Embryonic facial prominence (tissue), 1 donor: ENCODE results near the gene SETD2.
"Not testable (repeated sequence)": the region's sequence is repeated elsewhere in the genome, so short reads cannot be mapped to it uniquely, and the experiment has no call there.

Experiments
- DNase-seq: peaks from one replicate; pipeline ENCODE4 v3.0.0-alpha.2; 2016; ENCODE audit errors: extremely low spot score

SETD2 gene

DNA sequence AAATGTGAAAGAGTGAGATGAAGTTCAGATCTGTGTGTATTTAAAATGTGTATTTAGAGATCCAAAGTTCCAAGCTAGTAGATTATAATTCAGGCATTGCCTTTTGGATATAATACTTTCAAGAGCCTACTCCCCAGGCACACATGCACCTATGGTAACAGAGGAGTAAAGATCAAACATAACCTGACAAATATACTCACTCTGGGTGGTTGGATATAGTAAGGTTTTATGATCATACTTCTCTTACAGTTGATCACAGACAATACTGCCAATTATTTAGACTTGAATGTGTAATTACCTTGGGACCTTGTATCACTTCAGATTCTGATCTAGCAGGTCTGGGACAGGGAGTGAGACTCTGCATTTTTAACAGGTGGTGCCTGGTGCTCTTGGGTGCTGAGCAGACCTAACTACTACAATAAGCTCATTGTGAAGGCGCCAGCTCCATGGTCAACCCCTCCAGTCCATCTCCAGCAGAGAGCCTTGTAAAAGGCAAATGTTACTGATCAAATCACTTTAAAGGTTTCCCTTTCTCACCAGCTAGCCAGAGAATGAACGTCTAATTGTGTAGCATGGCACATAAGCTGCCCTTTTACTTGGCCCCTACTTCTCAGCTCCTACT, 128.9 kb downstream of the SETD2 start:
- DNase-seq = no peak

- DNase-seq = not testable (repeated sequence)
These were observed 132.9 kb downstream of the SETD2 start for GRCh38 chr3:47031041-47031440.

DNA sequence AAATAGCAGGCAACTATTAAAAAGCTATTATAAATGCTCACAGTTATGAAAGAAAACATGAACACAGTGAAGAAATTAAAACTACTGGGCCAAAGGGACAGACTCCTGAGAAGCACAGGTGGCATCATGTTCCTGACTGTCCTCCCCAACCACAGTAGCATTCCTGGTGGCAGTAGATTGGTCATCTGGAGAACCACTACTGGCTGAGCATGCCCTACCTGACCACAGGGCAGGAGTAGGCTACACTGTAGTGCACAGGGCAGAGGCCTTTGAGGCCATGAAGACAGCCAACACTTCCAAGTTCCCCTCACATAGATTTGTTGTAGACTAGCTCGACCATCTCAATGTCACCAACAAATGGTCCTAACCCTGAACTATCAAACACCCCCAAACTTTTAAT, 135.2 kb downstream of the SETD2 start:
- DNase-seq = no peak

DNA sequence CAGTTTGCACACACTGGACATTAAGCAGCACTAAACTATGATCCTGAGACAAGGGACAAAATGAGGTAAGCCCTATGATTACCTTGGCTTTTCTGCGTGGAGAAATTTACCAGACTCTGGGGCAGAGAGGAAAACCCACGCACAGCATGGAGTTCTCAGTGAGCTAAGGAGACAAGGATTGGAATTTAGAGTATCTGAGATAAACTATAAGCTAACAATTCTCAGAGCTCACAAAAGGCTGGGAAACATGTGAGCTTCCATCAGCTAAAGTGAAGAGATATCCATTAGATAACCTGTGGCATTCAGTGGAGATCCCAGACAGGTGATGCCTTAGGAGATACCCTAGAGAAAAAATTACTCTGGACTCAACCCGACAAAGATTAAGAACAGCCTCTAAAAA, 135.8 kb downstream of the SETD2 start:
- no peak for DNase-seq

- DNase-seq = not testable (repeated sequence)
These were observed 137.5 kb downstream of the SETD2 start for GRCh38 chr3:47026432-47026831.

GRCh38 chr3:47024932-47025331, 139.0 kb downstream of the SETD2 start:
- no peak for DNase-seq

DNA sequence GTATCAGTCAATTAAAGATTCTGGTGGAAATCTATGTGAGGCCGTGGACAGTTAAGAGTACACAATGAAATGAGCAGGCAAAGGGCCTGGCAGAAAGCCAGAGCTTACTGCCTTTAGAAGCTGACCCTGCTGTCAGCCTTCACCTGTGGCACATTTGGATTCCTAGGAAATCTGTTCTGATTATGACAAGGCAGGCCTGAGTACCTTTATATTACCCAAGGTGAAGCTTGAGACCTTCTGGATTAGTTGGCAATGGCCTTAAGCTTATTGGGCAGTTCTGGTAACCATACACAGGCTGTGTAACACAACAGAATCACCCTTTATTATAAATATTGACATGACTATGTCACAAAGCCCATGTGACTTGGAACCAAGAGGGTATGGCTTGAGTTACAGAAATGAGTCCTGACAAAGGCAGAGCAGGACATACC, 141.3 kb downstream of the SETD2 start:
- DNase-seq = no peak

GRCh38 chr3:47020311-47020710, 143.6 kb downstream of the SETD2 start:
- DNase-seq = no peak

DNA sequence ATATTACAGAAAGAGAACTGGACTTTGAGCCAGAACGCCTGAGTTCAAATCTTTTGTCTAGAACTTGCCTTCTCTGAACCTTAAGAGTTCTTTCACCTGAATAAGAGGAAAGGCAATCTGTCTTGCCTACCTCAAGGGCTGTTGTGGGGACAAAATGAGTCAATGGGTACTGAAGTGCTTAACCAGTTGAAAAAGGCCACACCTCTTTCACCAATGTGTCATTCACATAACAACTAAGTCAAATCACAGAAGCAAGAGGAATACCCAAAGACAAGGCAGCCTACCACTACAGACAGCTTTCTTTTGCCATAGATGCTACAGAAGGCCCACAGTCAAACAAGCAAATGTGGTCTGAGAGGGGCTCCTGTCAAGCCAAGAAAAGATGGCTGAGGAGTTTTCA, 144.7 kb downstream of the SETD2 start:
- DNase-seq = no peak

GRCh38 chr3:47018269-47018611, 145.7 kb downstream of the SETD2 start:
- no peak for DNase-seq

DNA sequence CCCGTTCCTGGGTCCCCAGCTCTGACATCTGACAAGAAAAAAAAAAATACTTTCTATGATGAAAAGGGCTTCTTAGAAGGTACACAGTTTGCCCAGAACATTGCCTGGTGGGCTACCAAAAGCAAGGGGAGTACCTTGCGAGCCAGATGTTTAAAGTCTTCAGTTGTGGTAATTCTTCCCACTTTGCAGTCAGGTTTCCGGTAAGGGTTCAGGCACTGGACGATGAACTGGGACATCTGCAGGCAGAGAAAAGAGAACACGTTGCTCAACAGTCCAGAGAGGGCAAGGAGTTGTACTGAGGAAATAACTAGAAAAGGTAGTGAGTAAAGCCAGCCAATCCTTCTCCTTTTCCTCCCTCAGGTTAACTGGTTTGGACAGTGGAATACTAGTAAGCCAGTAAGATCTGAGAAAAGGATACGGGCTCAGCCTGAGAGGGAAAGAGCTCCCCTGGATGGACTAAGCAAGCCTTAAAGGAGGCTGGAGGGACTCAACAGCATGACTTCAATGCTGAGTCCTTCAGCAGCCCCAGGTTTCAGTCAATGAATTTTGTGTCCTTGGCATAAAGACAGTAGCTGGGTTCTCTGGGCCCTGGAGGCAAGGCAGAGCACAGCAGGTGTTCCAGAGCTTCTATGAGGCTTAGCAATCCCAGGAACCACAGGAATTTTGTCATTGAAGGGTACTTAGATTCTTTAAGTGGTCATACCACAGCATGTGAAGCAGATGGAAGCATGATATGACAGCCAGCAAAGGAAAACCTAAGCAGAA, 146.2 kb downstream of the SETD2 start:
- no peak for DNase-seq

DNA sequence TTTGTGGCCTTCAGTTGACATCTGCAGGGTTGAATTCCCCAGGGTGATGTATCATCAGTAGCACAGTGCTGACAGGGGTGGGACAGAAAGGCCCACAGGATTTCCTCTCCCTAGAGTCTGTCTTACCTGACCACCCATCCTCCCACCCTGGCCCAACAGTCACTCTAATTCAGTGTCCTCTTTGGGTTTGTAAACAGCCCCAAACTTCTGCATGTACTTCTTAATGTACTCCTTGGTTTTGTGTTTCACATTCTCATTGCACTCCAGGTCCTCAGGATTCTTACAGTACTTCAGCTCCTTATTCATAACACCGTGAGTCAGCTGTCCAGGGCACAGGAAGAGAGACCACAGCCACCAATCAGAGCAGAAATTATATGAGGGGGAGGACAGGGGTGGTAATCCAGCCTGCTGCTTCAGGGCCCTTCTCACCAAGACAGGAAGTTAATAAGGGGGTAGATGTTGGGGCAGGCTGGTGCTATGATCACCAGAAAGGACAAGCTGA, 146.9 kb downstream of the SETD2 start:
- no peak for DNase-seq

DNA sequence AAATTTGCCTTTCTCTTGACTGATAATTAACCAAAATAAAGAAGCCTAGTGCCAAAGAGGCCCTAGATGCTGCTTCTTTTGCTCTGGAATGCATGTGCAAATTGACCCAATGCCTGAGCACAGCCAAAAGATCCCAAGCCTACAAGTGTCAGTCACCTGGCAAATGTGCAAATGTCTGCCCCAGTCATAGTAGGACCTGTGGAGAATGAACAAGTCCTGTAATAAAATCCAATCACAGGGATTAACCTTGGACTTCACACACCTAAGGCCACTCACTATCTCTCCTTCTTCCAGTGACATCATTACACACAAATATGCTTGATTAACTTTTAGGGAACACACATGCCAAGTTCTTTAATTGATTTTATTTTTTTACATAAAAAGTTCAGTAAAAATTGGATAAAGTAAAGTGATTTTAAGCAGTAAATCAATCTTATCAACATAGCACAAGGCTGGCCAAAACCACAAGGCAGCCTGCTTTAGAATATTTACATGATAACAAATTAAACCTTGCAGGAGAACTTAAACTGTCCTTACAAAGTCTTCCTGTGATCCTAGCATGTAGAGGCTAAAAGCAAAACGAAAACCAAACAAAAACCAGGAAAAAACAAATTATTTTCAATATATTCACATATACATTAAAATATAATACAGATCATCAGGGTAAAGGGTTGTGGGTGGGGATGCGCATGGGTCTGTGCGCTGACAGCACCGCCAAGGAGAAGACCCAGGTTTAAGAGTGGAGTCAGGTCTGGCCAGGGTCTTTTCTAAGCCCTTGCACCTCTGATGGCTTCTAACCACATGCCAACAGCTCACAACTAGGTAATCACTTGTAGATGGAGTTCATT, 147.6 kb downstream of the SETD2 start:
- no peak for DNase-seq

DNA sequence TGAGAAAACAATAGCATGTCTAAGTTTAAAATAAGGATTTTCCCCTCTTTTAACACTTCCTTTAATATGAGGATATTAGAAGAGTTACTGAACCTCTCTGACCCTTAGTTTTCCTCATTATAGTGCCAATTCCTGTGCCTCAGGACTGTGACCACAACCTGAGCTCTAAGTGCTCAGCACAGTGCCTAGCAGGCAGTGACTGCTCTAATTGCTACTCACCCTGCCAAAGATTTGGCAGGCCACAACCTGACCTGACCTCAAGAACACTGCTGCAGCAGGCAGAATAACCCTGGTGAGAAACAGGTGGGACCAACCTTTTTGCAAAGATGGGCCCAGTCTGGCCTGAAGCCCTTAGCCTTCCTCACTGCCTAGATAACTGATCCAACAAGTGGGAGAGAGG, 148.8 kb downstream of the SETD2 start:
- no peak for DNase-seq

DNA sequence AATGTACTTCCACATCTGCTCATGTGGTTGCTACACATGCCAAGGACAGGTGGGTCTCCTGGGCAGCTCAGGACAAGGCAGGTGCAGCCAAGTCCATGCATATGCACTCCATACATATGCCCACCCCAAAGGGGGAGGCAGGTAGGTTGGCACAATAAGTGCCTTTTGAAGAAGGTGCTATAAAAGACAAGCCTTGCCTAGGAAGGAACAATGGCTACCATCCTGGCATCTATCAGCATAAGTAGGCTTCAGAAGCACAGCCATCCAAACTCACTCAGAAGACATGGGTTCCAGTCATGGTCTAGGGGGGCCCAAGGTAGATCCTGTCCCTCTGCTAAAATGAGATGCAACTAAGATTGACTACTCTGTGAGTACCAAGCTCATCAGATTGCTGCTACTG, 149.9 kb downstream of the SETD2 start:
- no peak for DNase-seq

DNA sequence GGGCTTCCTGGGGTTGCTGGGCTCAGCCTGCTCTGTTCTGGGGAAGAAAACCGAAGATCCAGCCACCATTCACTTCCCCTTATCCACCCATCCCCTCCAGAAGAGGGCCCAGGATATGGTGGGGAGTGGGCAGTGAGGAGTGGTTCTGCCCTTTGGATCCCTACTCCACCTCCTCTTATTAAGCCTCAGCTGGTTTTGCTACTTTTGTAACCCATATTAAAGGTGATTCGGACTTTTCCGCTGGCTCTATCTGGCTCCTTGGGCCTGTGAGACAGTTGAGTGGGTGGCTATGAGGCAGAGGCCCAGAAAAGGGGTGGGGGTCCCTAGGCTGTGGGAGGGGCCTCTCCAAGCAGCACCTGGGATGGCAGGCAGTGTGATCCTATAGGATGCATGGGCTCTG, 150.7 kb downstream of the SETD2 start:
- no peak for DNase-seq

DNA sequence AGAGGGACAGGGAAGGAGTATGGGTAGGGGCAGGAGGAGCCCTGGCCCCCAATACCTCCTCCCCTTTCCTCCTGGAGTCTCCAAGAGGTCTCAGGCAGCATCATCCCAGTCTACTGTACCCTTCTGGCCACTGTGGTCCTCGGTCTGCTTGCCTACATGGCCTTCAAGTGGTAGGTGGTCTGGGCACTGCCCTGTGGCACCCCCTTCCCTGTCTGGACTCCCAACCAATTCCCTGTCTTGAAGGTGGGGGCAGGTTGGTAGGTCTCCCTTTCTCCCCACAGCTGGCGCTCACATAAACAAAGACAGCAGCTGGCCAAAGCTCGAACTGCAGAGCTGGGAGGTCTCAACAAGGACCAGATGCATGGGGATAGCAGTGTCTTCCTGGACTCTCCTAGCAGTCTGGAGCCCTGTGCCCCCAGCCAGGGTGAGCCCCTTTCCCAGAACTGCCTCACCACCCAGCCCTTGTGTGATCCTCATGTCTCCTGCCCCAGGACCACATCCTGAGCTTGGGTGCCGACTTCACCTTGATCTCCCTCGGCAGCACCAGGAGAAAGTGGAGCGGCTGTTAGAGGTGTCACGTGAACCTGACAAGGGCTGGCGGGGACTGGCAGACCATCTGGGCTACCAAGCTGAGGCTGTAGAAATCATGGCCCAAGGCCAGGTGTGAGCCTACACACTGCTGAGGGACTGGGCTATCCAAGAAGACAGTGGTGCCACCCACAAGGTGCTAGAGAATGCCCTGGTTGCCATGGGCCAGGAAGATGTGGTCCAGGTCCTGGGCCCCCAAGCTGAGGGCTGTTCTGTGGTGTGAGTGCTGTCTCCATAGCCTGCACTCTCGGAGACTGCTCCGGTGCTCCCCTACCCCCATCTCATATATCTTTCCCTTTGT, 151.3 kb downstream of the SETD2 start:
- no peak for DNase-seq

DNA sequence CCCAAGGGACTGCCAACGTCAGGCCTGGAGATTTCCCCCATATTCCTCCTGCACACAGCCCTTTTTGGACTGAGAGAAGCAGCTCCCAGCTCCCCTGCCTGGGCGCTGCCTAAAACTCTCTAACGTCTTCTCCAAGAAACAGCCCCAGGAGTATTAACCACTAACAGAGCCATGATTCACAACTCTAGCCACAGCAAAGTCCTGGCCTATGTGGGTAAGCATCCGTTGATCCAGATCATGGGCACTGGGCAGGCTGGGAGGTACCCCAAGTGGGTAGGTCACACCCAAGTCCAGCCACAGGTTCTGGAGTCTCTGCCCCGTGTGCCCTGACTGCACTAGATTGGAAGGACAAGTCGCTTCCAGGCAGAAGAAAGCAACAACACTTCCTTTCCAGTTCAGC, 152.5 kb downstream of the SETD2 start:
- DNase-seq = no peak

- no peak for DNase-seq
These were observed 153.0 kb downstream of the SETD2 start for GRCh38 chr3:47010910-47011309.

DNA sequence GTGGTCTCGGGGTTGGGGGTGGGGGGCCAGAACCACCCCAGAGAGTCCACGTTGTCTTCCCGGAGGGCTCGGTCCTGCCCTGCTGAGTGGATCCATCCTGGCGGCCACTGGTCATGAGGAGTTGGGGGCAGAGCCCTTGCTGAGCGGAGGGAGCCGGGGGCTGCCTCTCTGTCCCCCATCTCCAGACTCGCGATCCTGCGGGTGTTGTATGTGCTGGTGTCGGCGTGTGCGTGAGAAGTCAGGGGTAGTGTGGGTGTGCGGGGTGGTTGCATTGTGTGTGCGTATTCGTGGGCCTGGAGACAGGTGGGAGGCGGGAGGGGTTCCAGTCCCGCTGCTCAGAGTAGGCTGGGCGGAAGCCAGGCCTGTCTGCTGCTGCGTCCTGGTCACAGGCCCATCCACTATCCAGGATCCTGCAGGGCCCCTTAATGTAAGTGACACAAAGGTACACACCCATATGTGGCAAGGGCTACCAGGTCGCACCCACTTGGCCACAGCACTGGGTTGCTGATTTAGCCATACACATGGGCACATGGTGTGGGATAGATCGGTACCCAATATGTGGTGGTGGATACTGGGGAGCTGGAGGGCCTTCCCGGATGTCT, 153.7 kb downstream of the SETD2 start:
- DNase-seq = no peak
